Right forelimb (tissue), 1 donor: Measurements from ENCODE around the gene TNFRSF8.

Source experiments
- DNase-seq: peaks from one replicate; pipeline ENCODE4 v3.0.0-alpha.2; 2018

TNFRSF8 gene

GRCh38 chr1:12161662-12162458 is 98.8 kb downstream of the TNFRSF8 start:
- DNase-seq = no peak

- DNase-seq = no peak
These were observed 99.5 kb downstream of the TNFRSF8 start for GRCh38 chr1:12162459-12163137.

GRCh38 chr1:12163210-12163609 is 100.1 kb downstream of the TNFRSF8 start:
- no peak for DNase-seq

GRCh38 chr1:12164210-12164609 is 101.1 kb downstream of the TNFRSF8 start:
- DNase-seq = no peak

- DNase-seq = no peak
These were observed 102.2 kb downstream of the TNFRSF8 start for GRCh38 chr1:12165342-12165741.

GRCh38 chr1:12166834-12167492 is 103.9 kb downstream of the TNFRSF8 start, which contains the start of gene TNFRSF1B:
Gene TNFRSF1B (plus strand): TSS chr1:12166991. CDS start chr1:12167092, 101 bp downstream.
- peak; percentile 59 for DNase-seq

GRCh38 chr1:12167493-12168429 is 104.7 kb downstream of the TNFRSF8 start:
- no peak for DNase-seq

- DNase-seq = no peak
These were observed 105.5 kb downstream of the TNFRSF8 start for GRCh38 chr1:12168451-12169160.

GRCh38 chr1:12169442-12170135 is 106.5 kb downstream of the TNFRSF8 start:
- DNase-seq = no peak

- no peak for DNase-seq
These were observed 107.2 kb downstream of the TNFRSF8 start for GRCh38 chr1:12170263-12170671.

GRCh38 chr1:12171206-12172041 is 108.3 kb downstream of the TNFRSF8 start:
- no peak for DNase-seq

- no peak for DNase-seq
These were observed 109.1 kb downstream of the TNFRSF8 start for GRCh38 chr1:12172042-12172851.

- DNase-seq = no peak
These were observed 110.0 kb downstream of the TNFRSF8 start for GRCh38 chr1:12173041-12173509.

GRCh38 chr1:12173631-12174121 is 110.6 kb downstream of the TNFRSF8 start:
- no peak for DNase-seq

GRCh38 chr1:12174924-12175810 is 112.1 kb downstream of the TNFRSF8 start:
- no peak for DNase-seq

GRCh38 chr1:12176298-12177118 is 113.4 kb downstream of the TNFRSF8 start:
- no peak for DNase-seq
